H9 (cell line): ENCODE data around the gene CTRL. TPM values are rescaled to one million over a fixed set of nuclear protein-coding genes. Genes with fewer than 3 reads are reported as not detected.

Experiments
- DNase-seq: peaks from one replicate; pipeline ENCODE4 v3.0.0-alpha.2; 2017
- H2AFZ ChIP-seq: one replicate; pipeline ENCODE4 v1.6.1; 2013; ENCODE audit warnings: mild to moderate bottlenecking, low read length, control low read depth, moderate library complexity
- H2AK5ac ChIP-seq: 2 replicates; pipeline ENCODE4 v1.6.1; 2013; ENCODE audit warnings: low read length, control low read depth, mixed read lengths; ENCODE audit not compliant: insufficient read length
- H2BK120ac ChIP-seq: one replicate; pipeline ENCODE4 v1.6.1; 2013; ENCODE audit warnings: low read depth, mild to moderate bottlenecking, low read length, control low read depth, inconsistent platforms; ENCODE audit not compliant: poor library complexity, severe bottlenecking
- H2BK12ac ChIP-seq: 2 replicates; pipeline ENCODE4 v1.6.1; 2013; ENCODE audit warnings: low read length, control low read depth, mixed read lengths, low read depth; ENCODE audit not compliant: insufficient read length
- H2BK15ac ChIP-seq: 2 replicates; pipeline ENCODE4 v1.6.1; 2013; ENCODE audit warnings: low read depth, low read length, control low read depth
- H2BK20ac ChIP-seq: one replicate; pipeline ENCODE4 v1.6.1; 2013; ENCODE audit warnings: low read depth, mild to moderate bottlenecking, low read length, control low read depth, inconsistent platforms; ENCODE audit not compliant: poor library complexity, severe bottlenecking
- H2BK5ac ChIP-seq: 2 replicates; pipeline ENCODE4 v1.6.1; 2013; ENCODE audit warnings: low read length, control low read depth, mixed read lengths; ENCODE audit not compliant: insufficient read length
- H3K14ac ChIP-seq: 2 replicates; pipeline ENCODE4 v1.6.1; 2013; ENCODE audit warnings: low read length, control low read depth; ENCODE audit not compliant: insufficient read depth
- H3K18ac ChIP-seq: 2 replicates; pipeline ENCODE4 v1.6.1; 2013; ENCODE audit warnings: low read depth, mild to moderate bottlenecking, mixed read lengths, low read length, control low read depth; ENCODE audit not compliant: insufficient read length
- H3K23ac ChIP-seq: 2 replicates; pipeline ENCODE4 v1.6.1; 2013; ENCODE audit warnings: low read length, control low read depth, mixed read lengths, low read depth; ENCODE audit not compliant: insufficient read length
- H3K23me2 ChIP-seq: 2 replicates; pipeline ENCODE4 v1.6.1; 2013; ENCODE audit warnings: low read depth, mild to moderate bottlenecking, mixed read lengths, low read length, control low read depth; ENCODE audit not compliant: insufficient read length, poor library complexity, severe bottlenecking
- H3K27ac ChIP-seq: 2 replicates; pipeline ENCODE4 v1.5.1; 2013; ENCODE audit warnings: low read length, control low read depth, mixed read lengths, low read depth; ENCODE audit not compliant: insufficient read length
- H3K27me3 ChIP-seq: 2 replicates; pipeline ENCODE4 v1.6.1; 2013; ENCODE audit warnings: low read length, control low read depth, inconsistent platforms; ENCODE audit not compliant: insufficient read depth
- H3K4ac ChIP-seq: 2 replicates; pipeline ENCODE4 v1.6.1; 2013; ENCODE audit warnings: low read depth, mild to moderate bottlenecking, control low read depth, inconsistent platforms, low read length, moderate library complexity
- H3K4me1 ChIP-seq: 2 replicates; pipeline ENCODE4 v1.6.1; 2013; ENCODE audit warnings: low read length, control low read depth, inconsistent platforms; ENCODE audit not compliant: insufficient read depth
- H3K4me2 ChIP-seq: 2 replicates; pipeline ENCODE4 v1.6.1; 2013; ENCODE audit warnings: low read length, control low read depth, mixed read lengths; ENCODE audit not compliant: insufficient read length, insufficient read depth
- H3K56ac ChIP-seq: 2 replicates; pipeline ENCODE4 v1.6.1; 2013; ENCODE audit warnings: low read depth, mild to moderate bottlenecking, mixed read lengths, low read length, control low read depth; ENCODE audit not compliant: insufficient read length
- H3K79me1 ChIP-seq: 2 replicates; pipeline ENCODE4 v1.6.1; 2013; ENCODE audit warnings: low read depth, mild to moderate bottlenecking, moderate library complexity, low read length, control low read depth, inconsistent platforms; ENCODE audit not compliant: insufficient read depth, poor library complexity, severe bottlenecking
- H3K79me2 ChIP-seq: 2 replicates; pipeline ENCODE4 v1.6.1; 2013; ENCODE audit warnings: low read length, control low read depth, inconsistent platforms; ENCODE audit not compliant: insufficient read depth
- H3K9ac ChIP-seq: 2 replicates; pipeline ENCODE4 v1.6.1; 2013; ENCODE audit warnings: low read length, control low read depth, mixed read lengths; ENCODE audit not compliant: insufficient read length; ENCODE audit errors: extremely low read depth
- H3K9me3 ChIP-seq: one replicate; pipeline ENCODE4 v1.6.1; 2013; ENCODE audit warnings: low read depth, low read length, inconsistent platforms; ENCODE audit not compliant: control insufficient read depth
- H3T11ph ChIP-seq: one replicate; pipeline ENCODE4 v1.6.1; 2013; ENCODE audit warnings: mild to moderate bottlenecking, low read length, control low read depth, inconsistent platforms
- H4K20me1 ChIP-seq: one replicate; pipeline ENCODE4 v1.6.1; 2013; ENCODE audit not compliant: control insufficient read depth, insufficient read length, insufficient read depth
- H4K5ac ChIP-seq: 2 replicates; pipeline ENCODE4 v1.6.1; 2013; ENCODE audit warnings: low read depth, mild to moderate bottlenecking, mixed read lengths, low read length, control low read depth; ENCODE audit not compliant: insufficient read length
- H4K8ac ChIP-seq: replicated peaks from 2 replicates; pipeline ENCODE4 v1.6.1; 2013; ENCODE audit warnings: low read length, control low read depth, mixed read lengths, low read depth; ENCODE audit not compliant: insufficient read length
- H4K91ac ChIP-seq: 2 replicates; pipeline ENCODE4 v1.6.1; 2013; ENCODE audit warnings: low read depth, mild to moderate bottlenecking, moderate library complexity, mixed read lengths, low read length, control low read depth; ENCODE audit not compliant: insufficient read length
- H3K27ac Mint-ChIP-seq, 3 experiments: 2 replicates in 2 of 3; 3 replicates in 1 of 3; pipeline ENCODE4 v1.8.0; 2020 to 2021; ENCODE audit warnings: mixed read lengths in 3 of 3, mild to moderate bottlenecking in 1 of 3, moderate library complexity in 1 of 3
- H3K27me3 Mint-ChIP-seq: 2 replicates; pipeline ENCODE4 v1.8.0; 2021; ENCODE audit warnings: low read depth, mild to moderate bottlenecking, moderate library complexity, mixed read lengths
- H3K36me3 Mint-ChIP-seq, 3 experiments: 2 replicates in 2 of 3; 3 replicates in 1 of 3; pipeline ENCODE4 v1.8.0; 2020 to 2021; ENCODE audit warnings: low read depth in 3 of 3, mixed read lengths in 3 of 3; ENCODE audit not compliant: insufficient read depth in 1 of 3
- H3K4me1 Mint-ChIP-seq, 2 experiments: 2 replicates each; pipeline ENCODE4 v1.8.0; 2020; ENCODE audit warnings: mixed read lengths in 2 of 2
- H3K4me3 Mint-ChIP-seq, 2 experiments: 2 replicates in 1 of 2; 3 replicates in 1 of 2; pipeline ENCODE4 v1.8.0; 2020 to 2021; ENCODE audit warnings: mild to moderate bottlenecking in 2 of 2, mixed read lengths in 2 of 2, moderate library complexity in 1 of 2
- H3K9me3 Mint-ChIP-seq, 2 experiments: 2 replicates in 1 of 2; 3 replicates in 1 of 2; pipeline ENCODE4 v1.8.0; 2020; ENCODE audit warnings: mild to moderate bottlenecking in 2 of 2, mixed read lengths in 2 of 2, moderate library complexity in 1 of 2
- WGBS: extraction: QIAGEN DNeasy Blood & Tissue Kit; methylation state at CpG from one replicate; pipeline ENCODE4 v1.1.7; 2013; ENCODE audit warnings: missing lambda C conversion rate, low lambda C conversion rate, mixed read lengths; ENCODE audit not compliant: insufficient read length; ENCODE audit errors: extremely low coverage; 5-methylcytosine and 5-hydroxymethylcytosine counted together
- total RNA-seq: library from RNA; stranded (reverse); gene quantifications from 2 replicates; pipeline ENCODE4 v1.2.1, GENCODE V29; 2021
- TF ChIP-seq, protein P1 (sequence below): fragments of 200-600 bp; sonication (generic); conservative IDR thresholded peaks from 3 replicates; pipeline ENCODE4 v1.8.0; 2021; ENCODE audit warnings: antibody characterized with exemption, mild to moderate bottlenecking

Gene CTRL
- total RNA-seq, 1 experiment from 2014 or later = 2.7 TPM

DNA sequence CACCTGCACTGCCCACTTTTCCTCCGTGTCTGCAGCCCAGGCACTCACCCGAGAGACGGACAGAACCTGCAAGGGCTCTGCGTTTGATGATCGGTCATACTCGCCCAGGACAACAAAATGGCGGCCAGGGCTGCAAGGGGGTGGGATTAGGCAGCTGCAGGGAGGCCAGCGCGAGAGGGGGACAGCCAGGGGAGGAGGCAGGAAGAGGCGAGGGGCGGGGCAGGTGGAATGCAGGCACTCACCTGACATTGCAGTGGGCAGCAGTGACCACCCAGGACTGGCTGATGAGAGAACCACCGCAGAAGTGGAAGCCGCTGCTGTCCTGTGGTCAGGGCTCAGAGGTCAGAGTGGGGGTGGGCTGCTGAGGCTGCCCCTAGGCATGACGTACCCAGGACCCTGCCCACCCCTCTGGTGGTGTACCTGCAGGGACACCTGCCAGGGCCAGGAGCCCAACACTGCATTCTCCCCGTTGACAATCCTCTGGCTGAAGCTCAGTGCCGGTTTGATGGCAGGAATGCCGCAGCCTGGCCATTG lies 917 bp downstream of the CTRL start:
- Mint-ChIP-seq H3K36me3 (peaks cover 14 to 41% (median 15%) of the 10 kb centered on the region in 3 experiments), H3K4me3 (no peak overlapping the region), H3K27ac (no peak overlapping the region), H3K4me1 (peaks cover 16 to 17% of the 10 kb centered on the region in 2 experiments), H3K9me3 (peaks cover 0 to under 1% of the 10 kb centered on the region in 2 experiments; a peak in 1 of 5 replicates), H3K27me3 (peaks cover 8% of the 10 kb centered on the region)
- Histone ChIP-seq H2BK5ac (no peak overlapping the region), H3K4me1 (no peaks in the 10 kb centered on the region; the same call in 1 of the 2 replicates), H4K5ac (no peak overlapping the region), H3T11ph (no peak overlapping the region), H3K9me3 (no peaks in the 10 kb centered on the region), H3K9ac (no peak overlapping the region), H2AK5ac (no peak overlapping the region), H2BK120ac (no peak overlapping the region), H3K27ac (no peak overlapping the region), H3K27me3 (no peaks in the 10 kb centered on the region), H4K8ac (no peak overlapping the region), H3K4me2 (no peak overlapping the region), H3K23ac (no peak overlapping the region), H3K18ac (no peak overlapping the region), H2BK20ac (no peak overlapping the region), H4K20me1 (no peaks in the 10 kb centered on the region), H3K4ac (no peak overlapping the region), H2BK12ac (no peak overlapping the region), H3K56ac (no peak overlapping the region), H3K23me2 (peaks cover 9% of the 10 kb centered on the region), H4K91ac (no peak overlapping the region), H2BK15ac (no peak overlapping the region), H2AFZ (no peak overlapping the region), H3K79me2 (no peaks in the 10 kb centered on the region), H3K79me1 (no peaks in the 10 kb centered on the region), H3K14ac (no peak overlapping the region)
- TF ChIP-seq, protein P1, sequence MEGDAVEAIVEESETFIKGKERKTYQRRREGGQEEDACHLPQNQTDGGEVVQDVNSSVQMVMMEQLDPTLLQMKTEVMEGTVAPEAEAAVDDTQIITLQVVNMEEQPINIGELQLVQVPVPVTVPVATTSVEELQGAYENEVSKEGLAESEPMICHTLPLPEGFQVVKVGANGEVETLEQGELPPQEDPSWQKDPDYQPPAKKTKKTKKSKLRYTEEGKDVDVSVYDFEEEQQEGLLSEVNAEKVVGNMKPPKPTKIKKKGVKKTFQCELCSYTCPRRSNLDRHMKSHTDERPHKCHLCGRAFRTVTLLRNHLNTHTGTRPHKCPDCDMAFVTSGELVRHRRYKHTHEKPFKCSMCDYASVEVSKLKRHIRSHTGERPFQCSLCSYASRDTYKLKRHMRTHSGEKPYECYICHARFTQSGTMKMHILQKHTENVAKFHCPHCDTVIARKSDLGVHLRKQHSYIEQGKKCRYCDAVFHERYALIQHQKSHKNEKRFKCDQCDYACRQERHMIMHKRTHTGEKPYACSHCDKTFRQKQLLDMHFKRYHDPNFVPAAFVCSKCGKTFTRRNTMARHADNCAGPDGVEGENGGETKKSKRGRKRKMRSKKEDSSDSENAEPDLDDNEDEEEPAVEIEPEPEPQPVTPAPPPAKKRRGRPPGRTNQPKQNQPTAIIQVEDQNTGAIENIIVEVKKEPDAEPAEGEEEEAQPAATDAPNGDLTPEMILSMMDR = no peak
- no peak for DNase-seq
- WGBS = no CpG with 5 or more reads among the region's 17 CpGs
